Measurements from ENCODE around the gene FARS2.

The FARS2 gene

GRCh38 chr6:5325173-5325572 is 63.9 kb downstream of the FARS2 start:
- no peak for DNase-seq (ENCODE audit: low read depth in 2 of 2)

- no peak for DNase-seq (ENCODE audit: low read depth in 2 of 2)
Measured at GRCh38 chr6:5326022-5326641, 64.8 kb downstream of the FARS2 start.

- DNase-seq (ENCODE audit: low read depth in 2 of 2), result no peak
Measured at GRCh38 chr6:5328800-5329199, 67.5 kb downstream of the FARS2 start.

- no peak for DNase-seq (ENCODE audit: low read depth in 2 of 2)
Measured at GRCh38 chr6:5331845-5332442, 70.6 kb downstream of the FARS2 start.

GRCh38 chr6:5333658-5334057 is 72.3 kb downstream of the FARS2 start:
- no peak for DNase-seq (ENCODE audit: low read depth in 2 of 2)

- no peak for DNase-seq (ENCODE audit: low read depth in 2 of 2)
Measured at GRCh38 chr6:5334341-5334740, 73.0 kb downstream of the FARS2 start.

- no peak for DNase-seq (ENCODE audit: low read depth in 2 of 2)
Measured at GRCh38 chr6:5335020-5335419, 73.7 kb downstream of the FARS2 start.

GRCh38 chr6:5337573-5337972 is 76.3 kb downstream of the FARS2 start:
- DNase-seq (ENCODE audit: low read depth in 2 of 2), result no peak

GRCh38 chr6:5338177-5338960 is 77.1 kb downstream of the FARS2 start:
- DNase-seq (ENCODE audit: low read depth in 2 of 2), result no peak

- DNase-seq (ENCODE audit: low read depth in 2 of 2), result no peak
Measured at GRCh38 chr6:5339786-5340185, 78.5 kb downstream of the FARS2 start.

- DNase-seq (ENCODE audit: low read depth in 2 of 2), result no peak
Measured at GRCh38 chr6:5341845-5342244, 80.5 kb downstream of the FARS2 start.

GRCh38 chr6:5343998-5344397 is 82.7 kb downstream of the FARS2 start:
- no peak for DNase-seq (ENCODE audit: low read depth in 2 of 2)

GRCh38 chr6:5345324-5345723 is 84.0 kb downstream of the FARS2 start:
- no peak for DNase-seq (ENCODE audit: low read depth in 2 of 2)

GRCh38 chr6:5351552-5352210 is 90.4 kb downstream of the FARS2 start:
- no peak for DNase-seq (ENCODE audit: low read depth in 2 of 2)

- no peak for DNase-seq (ENCODE audit: low read depth in 2 of 2)
Measured at GRCh38 chr6:5353971-5354370, 92.7 kb downstream of the FARS2 start.

- DNase-seq (ENCODE audit: low read depth in 2 of 2), result no peak
Measured at GRCh38 chr6:5357486-5357885, 96.2 kb downstream of the FARS2 start.

GRCh38 chr6:5359417-5359816 is 98.1 kb downstream of the FARS2 start:
- no peak for DNase-seq (ENCODE audit: low read depth in 2 of 2)

- DNase-seq (ENCODE audit: low read depth in 2 of 2), result no peak
Measured at GRCh38 chr6:5361396-5361795, 100.1 kb downstream of the FARS2 start.

GRCh38 chr6:5365436-5366195 is 104.3 kb downstream of the FARS2 start:
- no peak for DNase-seq (ENCODE audit: low read depth in 2 of 2)

- DNase-seq (ENCODE audit: low read depth in 2 of 2), result no peak
Measured at GRCh38 chr6:5366941-5367340, 105.6 kb downstream of the FARS2 start.

GRCh38 chr6:5367510-5367909 is 106.2 kb downstream of the FARS2 start:
- DNase-seq (ENCODE audit: low read depth in 2 of 2), result no peak

- DNase-seq (ENCODE audit: low read depth in 2 of 2), result no peak
Measured at GRCh38 chr6:5373430-5373829, 112.1 kb downstream of the FARS2 start.
